AG08396 (cell line): ENCODE results near the gene ATP6V0A4.
A peak's percentile ranks its signal among the peaks of the same experiment; 100 is the strongest.
"Not testable (repeated sequence)": the region's sequence is repeated elsewhere in the genome, so short reads cannot be mapped to it uniquely, and the experiment has no call there.

ENCODE experiments used
- DNase-seq: peaks from one replicate; pipeline ENCODE4 v3.0.0; 2012; ENCODE audit warnings: low spot score, mixed read lengths

ATP6V0A4 gene

DNA sequence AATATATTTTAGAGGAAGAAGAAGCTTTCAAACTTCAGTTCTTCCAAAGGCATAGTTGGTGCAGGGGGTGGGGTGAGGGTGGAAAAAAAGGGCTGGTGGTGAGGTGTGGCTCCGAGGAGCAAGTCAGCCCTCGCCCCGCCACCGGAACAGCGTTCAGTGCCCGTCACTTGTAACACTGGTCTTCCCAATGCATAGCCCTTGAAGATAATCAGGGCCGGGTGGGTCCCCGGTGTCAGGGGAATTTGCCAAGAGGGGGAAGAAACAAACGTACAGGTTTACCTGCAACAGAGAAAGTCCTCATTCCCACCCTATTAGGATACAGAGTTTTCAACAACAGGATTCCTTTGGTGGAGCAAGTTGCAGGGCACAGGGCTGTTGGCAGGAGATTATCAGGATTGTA is 98.3 kb downstream of the ATP6V0A4 start:
- no peak for DNase-seq

- no peak for DNase-seq
These were observed 99.7 kb downstream of the ATP6V0A4 start for GRCh38 chr7:138698281-138698680.

DNA sequence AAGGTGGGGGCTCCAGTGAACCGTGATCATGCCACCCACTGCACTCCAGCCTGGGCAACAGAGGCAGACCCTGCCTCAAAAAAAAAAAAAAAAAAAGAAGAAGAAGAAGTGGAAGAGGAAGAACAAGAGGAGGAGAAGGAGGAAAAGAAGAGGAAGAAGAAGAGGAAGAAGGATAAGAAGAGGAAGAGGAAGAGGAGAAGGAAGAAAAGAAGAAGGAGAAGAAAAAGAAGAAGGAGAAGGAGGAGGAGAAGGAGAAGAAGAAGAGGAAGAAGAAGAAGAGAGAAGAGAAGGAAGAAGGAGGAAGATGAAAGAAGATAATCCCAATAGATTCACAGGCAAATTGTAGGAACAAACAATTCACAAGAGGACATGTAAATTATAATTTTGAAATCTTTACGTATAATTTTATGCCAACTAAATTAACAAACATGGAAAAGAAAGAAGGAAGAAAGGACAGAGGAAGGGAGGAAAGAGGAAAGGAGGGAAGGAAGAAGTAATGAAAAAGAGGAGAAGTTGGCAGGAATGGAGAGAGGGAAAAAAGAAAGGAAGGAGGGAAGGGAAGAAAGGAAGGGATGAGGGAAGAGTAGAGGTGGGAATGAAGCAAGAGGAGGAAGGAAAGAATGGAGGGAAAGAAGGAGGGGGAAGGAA is 100.3 kb downstream of the ATP6V0A4 start:
- DNase-seq: no peak

DNA sequence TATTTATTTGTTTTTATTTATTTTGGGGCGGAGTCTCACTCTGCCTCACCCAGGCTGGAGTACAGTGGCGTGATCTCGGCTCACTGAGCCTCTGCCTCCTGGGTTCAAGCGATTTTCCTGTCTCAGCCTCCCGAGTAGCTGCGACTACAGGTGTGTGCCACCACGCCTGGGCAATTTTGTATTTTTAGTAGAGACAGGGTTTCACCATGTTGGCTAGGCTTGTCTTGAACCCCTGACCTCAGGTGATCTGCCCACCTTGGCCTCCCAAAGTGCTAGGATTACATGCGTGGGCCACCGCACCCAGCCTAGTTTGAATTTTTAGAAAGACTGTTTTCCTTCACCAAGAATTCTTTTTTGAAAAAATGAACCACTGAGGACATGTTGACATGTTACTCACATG is 102.2 kb downstream of the ATP6V0A4 start:
- not testable (repeated sequence) for DNase-seq

GRCh38 chr7:138695106-138695505 is 102.9 kb downstream of the ATP6V0A4 start:
- no peak for DNase-seq

DNA sequence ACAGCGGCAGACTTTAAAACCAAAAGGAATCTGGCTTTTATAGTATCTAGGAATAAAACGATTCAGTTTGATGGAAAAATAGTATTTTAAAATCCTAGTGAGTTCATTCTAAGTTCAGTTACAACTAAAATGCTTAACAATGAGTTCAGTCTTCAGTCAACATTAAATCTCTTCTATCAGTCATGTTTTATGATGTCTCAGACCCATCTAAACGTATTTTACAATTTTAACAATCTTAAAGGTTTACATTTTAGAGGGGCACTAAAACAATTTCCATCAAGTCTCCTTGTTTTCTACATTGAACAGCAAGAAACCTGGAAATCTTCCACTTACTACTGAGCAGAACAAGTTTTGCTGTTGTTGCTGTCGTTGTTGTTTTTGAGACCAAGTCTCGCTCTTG is 106.8 kb downstream of the ATP6V0A4 start:
- DNase-seq: no peak

DNA sequence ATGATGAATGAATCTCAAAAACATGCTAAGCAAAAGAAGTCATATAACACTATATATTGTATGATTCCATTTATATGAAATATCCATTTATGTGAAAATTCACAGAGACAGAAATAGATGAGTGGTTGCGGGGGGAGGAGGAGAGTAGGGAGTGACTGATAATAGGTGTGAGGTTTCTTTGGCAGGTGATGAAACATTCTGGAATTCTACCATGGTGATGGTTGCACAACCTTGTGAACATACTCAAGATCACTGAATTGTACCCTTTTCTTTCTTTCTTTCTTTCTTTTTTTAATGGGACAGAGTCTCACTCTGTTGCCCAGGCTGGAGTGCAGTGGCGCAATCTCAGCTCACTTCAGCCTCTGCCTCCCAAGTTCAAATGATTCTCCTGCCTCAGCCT is 107.5 kb downstream of the ATP6V0A4 start:
- DNase-seq: no peak

DNA sequence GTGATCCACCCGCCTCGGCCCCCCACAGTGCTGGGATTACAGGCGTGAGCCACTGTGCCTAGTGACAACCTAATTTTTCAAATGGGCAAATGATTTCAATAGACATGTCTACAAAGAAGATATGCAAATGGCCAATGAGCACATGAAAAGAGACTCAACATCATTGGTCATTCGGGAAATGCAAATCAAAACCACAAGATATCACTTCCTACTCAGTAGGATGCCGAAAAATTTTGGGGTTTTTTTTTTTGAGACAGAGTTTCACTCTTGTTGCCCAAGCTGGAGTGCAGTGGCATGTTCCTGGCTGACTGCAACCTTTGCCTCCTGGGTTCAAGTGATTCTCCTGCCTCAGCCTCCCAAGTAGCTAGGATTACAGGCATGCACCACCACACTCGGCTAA is 110.0 kb downstream of the ATP6V0A4 start:
- DNase-seq: not testable (repeated sequence)

DNA sequence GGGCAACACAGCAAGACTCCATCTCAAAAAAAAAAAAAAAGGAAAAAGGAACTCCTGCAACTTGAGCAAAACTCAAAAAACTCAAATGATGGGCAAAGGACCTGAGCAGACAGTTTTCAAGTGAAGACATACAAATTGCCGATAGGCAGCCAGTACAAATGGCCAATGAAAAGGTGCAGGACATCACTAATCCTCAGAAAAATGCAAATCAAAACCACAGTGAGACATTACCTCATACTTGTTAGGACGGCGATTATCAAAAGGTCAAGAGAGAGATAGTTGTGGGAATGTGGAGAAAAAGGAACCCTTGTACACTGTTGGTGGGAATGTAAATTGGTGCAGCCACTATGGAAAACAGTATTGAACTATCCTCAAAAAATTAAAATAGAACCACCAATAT is 113.7 kb downstream of the ATP6V0A4 start:
- DNase-seq: no peak

- no peak for DNase-seq
These were observed 118.2 kb downstream of the ATP6V0A4 start for GRCh38 chr7:138679793-138680192.

DNA sequence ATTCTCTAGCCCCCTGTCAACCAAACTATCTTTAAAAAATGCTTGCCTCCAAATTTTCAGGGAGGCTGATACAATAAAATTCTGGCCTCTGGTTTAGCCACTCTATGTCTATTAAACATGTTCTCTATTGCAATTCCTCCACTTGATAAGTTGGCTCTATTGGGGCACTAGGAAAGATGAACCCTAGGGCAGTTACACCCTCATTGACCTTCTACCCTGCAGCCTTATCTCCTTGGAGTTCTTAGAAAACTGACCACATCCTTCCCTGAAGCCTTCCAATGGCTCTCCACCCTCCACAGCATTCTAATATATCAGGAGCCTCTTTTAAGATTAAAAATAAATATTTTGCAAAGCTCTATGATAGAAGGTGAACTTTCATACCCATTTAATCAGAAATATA is 127.4 kb downstream of the ATP6V0A4 start:
- DNase-seq: no peak

DNA sequence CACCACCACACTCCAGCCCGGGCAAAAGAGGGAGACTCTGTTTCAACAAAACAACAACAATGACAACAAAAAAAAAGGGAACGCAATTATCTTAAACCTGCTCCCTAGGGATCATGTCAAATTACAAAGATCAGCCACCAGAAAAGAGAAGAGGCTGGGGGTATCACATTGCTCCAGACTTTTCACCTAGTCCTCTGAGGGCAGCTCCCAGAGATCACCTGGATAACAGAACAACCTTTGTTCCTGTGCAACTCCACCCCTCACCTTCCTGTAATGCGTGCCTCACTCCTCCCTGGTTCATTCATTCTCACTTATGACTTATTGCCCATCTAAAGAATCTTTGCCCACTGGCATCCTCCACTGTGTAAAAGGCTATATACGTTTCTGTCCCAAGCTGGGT is 128.6 kb downstream of the ATP6V0A4 start:
- DNase-seq: no peak

GRCh38 chr7:138668946-138669345 is 129.1 kb downstream of the ATP6V0A4 start:
- no peak for DNase-seq

DNA sequence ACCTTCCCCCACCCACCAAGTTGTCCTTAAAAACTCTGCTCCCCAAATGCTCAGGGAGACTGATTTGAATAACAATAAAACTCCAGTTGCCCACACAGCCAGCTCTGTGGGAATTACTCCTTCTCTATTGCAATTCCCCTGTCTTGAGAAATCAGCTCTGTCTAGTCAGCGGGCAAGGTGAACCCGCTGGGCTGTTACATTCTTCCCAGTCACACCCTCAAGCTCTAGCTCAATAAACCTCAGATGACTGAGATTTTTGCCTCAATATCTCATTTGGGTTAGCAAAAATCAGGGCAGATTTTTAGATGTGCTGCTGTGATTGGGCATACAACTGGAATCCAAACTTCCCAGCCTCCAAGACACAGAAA is 129.8 kb downstream of the ATP6V0A4 start:
- DNase-seq: no peak

GRCh38 chr7:138667535-138668228 is 130.3 kb downstream of the ATP6V0A4 start:
- no peak for DNase-seq

DNA sequence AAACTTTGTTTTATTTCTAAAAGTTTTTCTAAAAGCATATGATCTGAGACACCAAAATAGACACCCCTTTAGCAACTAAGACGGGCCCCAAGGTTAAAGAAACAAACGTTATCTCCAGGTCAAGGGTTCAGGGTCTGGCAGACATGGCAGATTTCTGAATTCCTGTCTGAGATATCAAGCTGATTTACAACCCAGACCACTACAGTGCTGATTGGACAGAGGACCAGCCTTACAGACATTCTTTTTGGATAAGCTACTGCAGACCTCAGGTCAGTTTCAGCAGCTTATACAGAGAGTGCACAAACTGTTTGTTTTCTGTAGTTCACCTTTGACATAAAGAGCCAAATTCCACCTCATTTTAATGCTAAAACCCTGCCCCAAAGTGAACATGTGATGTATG is 131.6 kb downstream of the ATP6V0A4 start:
- DNase-seq: no peak

GRCh38 chr7:138665669-138666140 is 132.3 kb downstream of the ATP6V0A4 start:
- no peak for DNase-seq

DNA sequence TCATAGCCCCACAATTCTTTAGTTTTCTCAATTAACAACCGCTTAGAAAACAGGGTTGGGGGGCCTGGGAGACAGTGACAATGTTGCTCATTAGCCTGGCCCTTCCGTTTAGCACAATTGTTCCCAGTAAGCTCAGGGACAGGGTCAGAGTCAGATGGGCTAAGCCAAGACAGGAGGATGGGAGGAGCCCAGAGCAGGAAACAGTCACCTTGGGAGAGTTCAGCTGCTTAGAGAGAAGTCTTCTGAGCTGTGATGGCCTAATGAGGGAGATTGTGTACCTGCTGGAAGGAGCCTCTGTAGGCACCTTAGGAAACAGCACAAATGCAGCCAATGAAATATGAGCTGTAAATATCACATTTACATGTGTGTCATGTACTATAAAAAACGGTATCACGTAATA is 132.7 kb downstream of the ATP6V0A4 start:
- no peak for DNase-seq

GRCh38 chr7:138663725-138664710 is 134.0 kb downstream of the ATP6V0A4 start:
- peak; percentile 36 for DNase-seq

- no peak for DNase-seq
These were observed 135.0 kb downstream of the ATP6V0A4 start for GRCh38 chr7:138662991-138663320.

DNA sequence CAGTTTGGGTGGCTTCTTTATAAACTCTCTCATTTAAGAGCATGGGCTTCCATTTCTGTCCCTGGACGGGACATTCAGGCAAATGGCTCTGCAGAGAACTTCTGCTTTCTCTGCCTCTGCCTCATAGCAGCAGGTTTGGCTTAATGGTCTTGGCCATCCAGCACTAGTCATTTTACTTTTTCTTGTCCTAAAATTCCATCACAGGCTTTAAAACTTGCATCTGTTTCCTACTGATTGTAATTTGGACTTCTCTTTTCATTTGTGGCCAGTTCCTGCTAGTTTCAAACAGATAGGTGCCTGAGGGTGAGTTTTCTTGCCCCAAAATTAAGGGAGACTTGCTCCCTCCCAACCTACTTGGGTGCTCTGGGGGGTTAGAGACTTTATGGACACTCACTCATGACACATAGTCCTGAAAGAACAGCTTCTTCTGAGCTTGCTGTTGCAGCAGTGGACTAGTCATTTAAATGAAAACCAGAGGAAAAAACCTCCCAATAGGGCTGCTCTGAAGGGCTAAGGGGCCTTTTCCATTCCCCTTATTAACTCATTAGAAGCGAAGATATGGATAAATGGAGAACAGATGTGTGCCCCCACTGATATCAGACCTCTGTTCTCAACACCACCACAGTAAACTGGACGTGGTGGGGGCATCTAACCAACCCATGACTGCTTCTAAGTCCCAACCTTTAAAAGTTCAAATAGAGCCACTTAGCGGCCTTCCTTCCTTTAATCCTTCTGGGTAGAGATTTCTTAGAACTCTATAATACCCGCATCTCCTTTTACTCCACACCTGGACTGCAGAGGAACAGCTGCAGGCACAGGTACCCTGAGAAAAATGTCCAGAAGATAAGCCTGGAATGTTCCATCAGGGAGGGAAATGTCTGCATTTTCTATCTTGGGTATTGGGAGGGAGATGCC is 135.7 kb downstream of the ATP6V0A4 start:
- DNase-seq: no peak
